ENCODE measurements around the gene PCSK6.

PCSK6 gene

GRCh38 chr15:101444807-101445508 is 44.5 kb downstream of the PCSK6 start:
- no peak for DNase-seq

- no peak for DNase-seq
Measured at GRCh38 chr15:101444015-101444414, 45.5 kb downstream of the PCSK6 start.

GRCh38 chr15:101442272-101442671 is 47.2 kb downstream of the PCSK6 start:
- DNase-seq: no peak

GRCh38 chr15:101441696-101442095 is 47.8 kb downstream of the PCSK6 start:
- no peak for DNase-seq

- DNase-seq: no peak
Measured at GRCh38 chr15:101440846-101441590, 48.5 kb downstream of the PCSK6 start.

- no peak for DNase-seq
Measured at GRCh38 chr15:101439920-101440319, 49.6 kb downstream of the PCSK6 start.

GRCh38 chr15:101439285-101439919 is 50.1 kb downstream of the PCSK6 start:
- DNase-seq: no peak

GRCh38 chr15:101438482-101439284 is 50.8 kb downstream of the PCSK6 start:
- no peak for DNase-seq

GRCh38 chr15:101437618-101438481 is 51.7 kb downstream of the PCSK6 start:
- DNase-seq: no peak

- no peak for DNase-seq
Measured at GRCh38 chr15:101437209-101437608, 52.3 kb downstream of the PCSK6 start.

- no peak for DNase-seq
Measured at GRCh38 chr15:101436526-101436925, 53.0 kb downstream of the PCSK6 start.

- no peak for DNase-seq
Measured at GRCh38 chr15:101435761-101436160, 53.7 kb downstream of the PCSK6 start.

- no peak for DNase-seq
Measured at GRCh38 chr15:101434032-101434920, 55.2 kb downstream of the PCSK6 start.

- DNase-seq: no peak
Measured at GRCh38 chr15:101433396-101433795, 56.1 kb downstream of the PCSK6 start.

- DNase-seq: no peak
Measured at GRCh38 chr15:101432982-101433381, 56.5 kb downstream of the PCSK6 start.

GRCh38 chr15:101431748-101432147 is 57.8 kb downstream of the PCSK6 start:
- no peak for DNase-seq

- DNase-seq: no peak
Measured at GRCh38 chr15:101431301-101431700, 58.2 kb downstream of the PCSK6 start.

GRCh38 chr15:101429646-101430045 is 59.9 kb downstream of the PCSK6 start:
- DNase-seq: no peak

GRCh38 chr15:101429191-101429590 is 60.3 kb downstream of the PCSK6 start:
- DNase-seq: no peak

GRCh38 chr15:101428758-101429157 is 60.7 kb downstream of the PCSK6 start:
- DNase-seq: no peak
